GM13976 (cell line): ENCODE data around the gene RNF169.
"Not testable (repeated sequence)": the region's sequence is repeated elsewhere in the genome, so short reads cannot be mapped to it uniquely, and the experiment has no call there.

Experiments
- DNase-seq: peaks from one replicate; pipeline ENCODE4 v3.0.0; 2012; ENCODE audit warnings: low spot score
- in situ Hi-C: fragments of 300-500 bp; cut with MboI; formaldehyde crosslinking; loops from one replicate; pipeline ENCODE4 v1.12.0; 2022; ENCODE audit warnings: low sequenced_read_pairs, mixed read lengths, inconsistent platforms; ENCODE audit not compliant: unreplicated experiment
- TF ChIP-seq, protein P1 (sequence below): IDR thresholded peaks from 2 replicates; pipeline ENCODE4 v1.5.1; 2012; ENCODE audit warnings: borderline replicate concordance, mild to moderate bottlenecking; ENCODE audit not compliant: insufficient read depth; ENCODE audit errors: extremely low read depth, missing control alignments, control extremely low read depth

Gene RNF169

DNA sequence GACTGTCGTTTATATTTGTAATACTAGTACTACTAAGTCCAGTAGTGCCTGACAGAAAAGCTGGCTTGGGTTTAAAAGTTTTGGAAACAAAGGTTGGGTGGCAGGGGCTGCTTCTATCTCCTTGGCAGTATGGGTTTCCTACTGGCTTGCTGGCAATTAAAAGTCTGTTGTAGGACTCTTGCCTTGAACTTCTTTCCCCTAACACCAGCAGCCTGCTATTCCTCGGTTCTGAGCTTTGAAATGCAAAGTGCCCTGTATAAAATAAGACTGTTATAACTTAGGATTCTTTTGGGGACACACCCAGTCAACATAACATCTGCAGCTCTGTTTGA lies 1.3 kb downstream of the RNF169 start:
- TF ChIP-seq, protein P1, sequence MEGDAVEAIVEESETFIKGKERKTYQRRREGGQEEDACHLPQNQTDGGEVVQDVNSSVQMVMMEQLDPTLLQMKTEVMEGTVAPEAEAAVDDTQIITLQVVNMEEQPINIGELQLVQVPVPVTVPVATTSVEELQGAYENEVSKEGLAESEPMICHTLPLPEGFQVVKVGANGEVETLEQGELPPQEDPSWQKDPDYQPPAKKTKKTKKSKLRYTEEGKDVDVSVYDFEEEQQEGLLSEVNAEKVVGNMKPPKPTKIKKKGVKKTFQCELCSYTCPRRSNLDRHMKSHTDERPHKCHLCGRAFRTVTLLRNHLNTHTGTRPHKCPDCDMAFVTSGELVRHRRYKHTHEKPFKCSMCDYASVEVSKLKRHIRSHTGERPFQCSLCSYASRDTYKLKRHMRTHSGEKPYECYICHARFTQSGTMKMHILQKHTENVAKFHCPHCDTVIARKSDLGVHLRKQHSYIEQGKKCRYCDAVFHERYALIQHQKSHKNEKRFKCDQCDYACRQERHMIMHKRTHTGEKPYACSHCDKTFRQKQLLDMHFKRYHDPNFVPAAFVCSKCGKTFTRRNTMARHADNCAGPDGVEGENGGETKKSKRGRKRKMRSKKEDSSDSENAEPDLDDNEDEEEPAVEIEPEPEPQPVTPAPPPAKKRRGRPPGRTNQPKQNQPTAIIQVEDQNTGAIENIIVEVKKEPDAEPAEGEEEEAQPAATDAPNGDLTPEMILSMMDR: no peak
- in situ Hi-C loops: no loop called here
- DNase-seq: no peak

DNA sequence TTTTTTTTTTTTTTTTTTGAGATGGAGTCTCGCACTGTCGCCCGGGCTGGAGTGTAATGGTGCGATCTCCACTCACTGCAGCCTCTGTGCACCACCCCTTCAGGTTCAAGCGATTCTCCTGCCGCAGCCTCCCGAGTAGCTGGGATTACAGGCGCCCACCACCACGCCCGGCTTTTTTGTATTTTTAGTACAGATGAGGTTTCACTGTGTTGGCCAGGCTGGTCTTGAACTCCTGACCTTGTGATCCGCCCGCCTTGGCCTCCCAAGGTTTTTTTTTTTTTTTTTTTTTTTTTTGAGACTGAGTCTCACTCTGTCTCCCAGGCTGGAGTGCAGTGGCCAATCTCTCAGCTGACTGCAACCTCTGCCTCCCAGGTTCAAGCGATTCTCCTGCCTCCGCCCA lies 1.9 kb downstream of the RNF169 start:
- DNase-seq, in situ Hi-C loops: not testable (repeated sequence)

DNA sequence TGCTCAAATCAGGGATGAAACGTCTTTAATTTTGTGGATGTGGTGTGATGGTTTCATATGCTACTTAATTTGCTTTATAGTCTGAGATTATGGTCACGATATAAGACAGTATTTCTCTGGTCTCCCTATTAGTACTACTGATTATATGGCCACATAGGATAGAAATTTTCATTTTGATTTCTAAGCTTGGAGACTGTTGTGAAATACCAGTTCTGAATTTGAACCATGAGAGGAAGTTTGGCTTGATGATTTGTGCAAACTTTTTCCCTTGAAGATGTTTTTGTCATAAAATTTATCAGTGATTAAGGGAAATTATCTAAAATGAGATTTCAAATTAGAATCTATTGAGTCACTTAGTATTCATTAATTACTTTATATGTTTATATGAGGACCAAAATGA lies 2.7 kb downstream of the RNF169 start:
- in situ Hi-C loops: no loop called here
- no peak for DNase-seq
- TF ChIP-seq, protein P1: no peak

DNA sequence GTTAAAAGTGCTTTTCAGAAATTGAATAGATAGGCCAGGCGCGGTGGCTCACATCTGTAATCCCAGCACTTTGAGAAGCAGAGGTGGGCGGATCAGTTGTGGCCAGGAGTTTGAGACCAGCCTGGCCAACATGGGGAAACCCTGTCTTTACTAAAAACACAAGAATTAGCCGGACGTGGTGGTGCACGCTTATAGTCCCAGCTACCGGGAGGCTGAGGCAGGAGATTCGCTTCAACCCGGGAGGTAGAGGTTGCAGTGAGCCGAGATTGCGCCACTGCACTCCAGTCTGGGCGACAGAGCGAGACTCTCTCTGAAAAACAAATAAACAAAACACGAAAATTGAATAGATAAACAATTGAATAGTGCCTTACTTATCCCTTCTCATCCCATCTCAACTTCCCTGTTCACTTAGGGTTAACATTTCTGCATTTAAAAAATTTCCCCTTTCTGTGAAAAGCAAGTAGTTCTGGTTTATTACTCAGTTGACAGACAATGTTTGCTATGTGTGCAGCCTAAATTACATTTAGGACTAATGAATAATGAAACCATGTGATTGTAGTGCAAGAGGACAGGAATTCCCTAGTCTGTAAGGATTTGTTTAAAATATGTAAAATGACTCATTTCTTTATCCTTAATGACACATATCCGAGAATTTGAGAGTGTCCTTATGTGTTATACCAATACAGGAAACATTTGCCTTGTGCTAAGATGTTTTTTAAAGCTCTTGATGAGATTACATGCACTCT lies 6.0 kb downstream of the RNF169 start:
- DNase-seq: no peak
- in situ Hi-C loops: no loop called here
- TF ChIP-seq, protein P1: no peak

DNA sequence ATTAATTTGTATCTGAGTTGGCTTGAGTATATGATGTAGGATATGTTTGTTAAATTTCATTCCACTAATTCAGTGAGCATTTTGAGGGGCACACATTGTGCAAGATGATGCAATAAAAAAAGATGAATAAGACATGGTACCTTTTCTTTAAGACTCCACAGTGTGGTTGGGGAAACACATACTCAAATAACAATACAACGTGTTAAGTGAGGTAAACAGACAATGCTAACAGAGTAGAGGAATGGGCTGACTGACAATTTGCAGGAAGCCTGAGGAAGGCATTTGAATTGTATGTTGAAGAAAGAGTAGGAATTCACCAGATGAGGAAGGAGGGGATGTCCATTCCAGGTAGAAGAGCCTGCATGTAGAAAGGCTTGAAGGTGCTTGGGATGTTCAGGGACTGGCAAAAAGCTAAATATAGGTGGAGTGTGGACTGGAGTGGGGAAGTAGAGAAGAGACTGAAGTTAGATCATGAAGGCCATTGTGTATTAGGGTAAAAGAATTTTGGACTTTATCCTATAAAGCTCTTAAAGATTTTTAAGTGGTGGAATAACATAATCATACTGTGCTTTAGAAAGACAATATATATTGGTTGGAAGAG lies 6.8 kb downstream of the RNF169 start:
- in situ Hi-C loops: no loop called here
- TF ChIP-seq, protein P1: no peak
- no peak for DNase-seq

DNA sequence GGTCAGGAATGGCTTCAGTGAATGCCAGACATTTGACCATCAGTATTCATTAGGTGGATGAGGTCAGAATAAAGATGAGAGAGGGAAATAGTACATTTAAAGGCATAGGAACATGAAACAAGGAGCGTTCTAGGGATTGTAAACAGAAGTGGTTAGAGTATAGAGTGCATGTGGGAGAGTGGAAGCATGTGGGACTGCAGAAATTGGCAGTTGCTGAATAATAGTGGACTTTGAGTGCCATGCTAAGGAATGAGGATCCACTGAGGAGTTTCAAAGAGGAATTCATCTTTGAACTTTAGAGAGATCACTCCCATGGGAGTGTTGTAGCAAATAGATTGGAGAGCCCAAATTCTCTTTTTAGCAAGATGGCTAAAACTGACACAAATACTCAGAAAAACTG lies 7.9 kb downstream of the RNF169 start:
- TF ChIP-seq, protein P1: no peak
- DNase-seq: no peak
- in situ Hi-C loops: no loop called here

DNA sequence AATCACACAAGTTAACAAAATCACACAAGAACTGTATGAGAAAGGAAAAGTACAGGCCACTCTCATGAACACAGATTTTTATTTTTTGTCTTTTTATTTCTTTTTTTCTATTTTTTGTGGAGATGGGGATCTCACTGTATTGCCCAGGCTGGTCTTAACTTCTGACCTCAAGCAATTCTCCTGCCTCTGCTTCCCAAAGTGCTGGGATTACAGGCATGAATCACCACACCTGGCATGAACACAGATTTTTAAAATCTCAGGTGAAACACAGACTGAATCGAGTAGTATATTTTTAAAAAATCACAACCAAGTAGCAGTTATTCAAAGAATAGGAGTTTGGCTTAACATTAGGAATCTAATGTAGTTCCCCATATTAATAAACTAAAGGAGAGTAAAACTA lies 18.3 kb downstream of the RNF169 start:
- DNase-seq: no peak
- in situ Hi-C loops: no loop called here
- TF ChIP-seq, protein P1: no peak

DNA sequence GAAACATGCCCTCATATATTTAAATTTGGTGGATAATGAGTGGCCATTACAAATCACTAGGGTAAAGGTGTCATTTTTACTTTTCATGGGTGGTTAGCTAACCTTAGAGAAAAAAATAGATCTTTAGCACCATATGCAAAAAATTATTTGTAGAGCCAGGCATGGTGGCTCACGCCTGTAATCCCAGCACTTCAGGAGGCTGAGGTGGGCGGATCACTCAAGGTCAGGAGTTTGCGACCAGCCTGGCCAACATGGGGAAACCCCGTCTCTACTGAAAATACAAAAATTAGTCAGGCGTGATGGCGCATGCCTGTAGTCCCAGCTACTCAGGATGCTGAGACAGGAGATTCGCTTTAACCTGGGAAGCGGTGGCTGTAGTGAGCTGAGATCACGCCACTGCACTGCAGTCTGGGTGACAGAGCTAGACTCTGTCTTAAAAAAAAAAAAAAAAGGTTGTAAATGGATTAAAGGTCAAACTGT lies 19.6 kb downstream of the RNF169 start:
- peak; percentile 31 for DNase-seq
- in situ Hi-C loops: not testable (repeated sequence)
